ENCODE results near the gene ARV1. TPM values are rescaled to one million over a fixed set of nuclear protein-coding genes. Genes with fewer than 3 reads are reported as not detected.

ARV1 gene
- total RNA-seq, 1 donor from 2014 or later: 8.3 TPM

DNA sequence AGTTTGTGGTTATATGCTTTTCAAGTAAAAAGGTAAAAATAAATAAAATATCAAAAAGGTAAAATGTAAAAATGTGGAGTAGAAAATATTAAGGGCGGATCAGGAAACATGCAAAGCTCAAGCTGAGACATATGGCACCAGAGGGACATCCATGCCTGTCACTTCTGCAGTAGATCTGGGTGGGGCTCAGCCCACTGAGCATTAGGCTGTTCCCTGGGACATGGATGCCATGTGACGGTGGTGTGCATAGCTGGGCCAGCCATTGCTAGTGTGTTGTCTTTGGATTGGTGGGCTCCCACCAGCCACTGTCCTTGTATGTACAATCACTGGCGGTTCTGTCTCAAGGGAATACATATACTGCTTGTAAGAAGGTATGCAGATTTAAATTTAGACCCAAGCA, 3.3 kb upstream of the ARV1 start:
- Mint-ChIP-seq H3K27me3 (ENCODE audit: unreplicated experiment) (peaks cover 6% of the 10 kb centered on the region), H3K4me1 (ENCODE audit: unreplicated experiment) (peaks cover 60% of the 10 kb centered on the region), H3K4me3 (ENCODE audit: unreplicated experiment) (no peak overlapping the region), H3K27ac (ENCODE audit: unreplicated experiment) (no peak overlapping the region), H3K9me3 (ENCODE audit: unreplicated experiment) (no peaks in the 10 kb centered on the region), H3K36me3 (ENCODE audit: low read depth, unreplicated experiment) (peaks cover 8% of the 10 kb centered on the region)
- no peak for DNase-seq (ENCODE audit: low spot score)
- TF ChIP-seq, protein P1, sequence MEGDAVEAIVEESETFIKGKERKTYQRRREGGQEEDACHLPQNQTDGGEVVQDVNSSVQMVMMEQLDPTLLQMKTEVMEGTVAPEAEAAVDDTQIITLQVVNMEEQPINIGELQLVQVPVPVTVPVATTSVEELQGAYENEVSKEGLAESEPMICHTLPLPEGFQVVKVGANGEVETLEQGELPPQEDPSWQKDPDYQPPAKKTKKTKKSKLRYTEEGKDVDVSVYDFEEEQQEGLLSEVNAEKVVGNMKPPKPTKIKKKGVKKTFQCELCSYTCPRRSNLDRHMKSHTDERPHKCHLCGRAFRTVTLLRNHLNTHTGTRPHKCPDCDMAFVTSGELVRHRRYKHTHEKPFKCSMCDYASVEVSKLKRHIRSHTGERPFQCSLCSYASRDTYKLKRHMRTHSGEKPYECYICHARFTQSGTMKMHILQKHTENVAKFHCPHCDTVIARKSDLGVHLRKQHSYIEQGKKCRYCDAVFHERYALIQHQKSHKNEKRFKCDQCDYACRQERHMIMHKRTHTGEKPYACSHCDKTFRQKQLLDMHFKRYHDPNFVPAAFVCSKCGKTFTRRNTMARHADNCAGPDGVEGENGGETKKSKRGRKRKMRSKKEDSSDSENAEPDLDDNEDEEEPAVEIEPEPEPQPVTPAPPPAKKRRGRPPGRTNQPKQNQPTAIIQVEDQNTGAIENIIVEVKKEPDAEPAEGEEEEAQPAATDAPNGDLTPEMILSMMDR (IDR thresholded peaks at IDR 0.05; ENCODE audit: unreplicated experiment): no peak

DNA sequence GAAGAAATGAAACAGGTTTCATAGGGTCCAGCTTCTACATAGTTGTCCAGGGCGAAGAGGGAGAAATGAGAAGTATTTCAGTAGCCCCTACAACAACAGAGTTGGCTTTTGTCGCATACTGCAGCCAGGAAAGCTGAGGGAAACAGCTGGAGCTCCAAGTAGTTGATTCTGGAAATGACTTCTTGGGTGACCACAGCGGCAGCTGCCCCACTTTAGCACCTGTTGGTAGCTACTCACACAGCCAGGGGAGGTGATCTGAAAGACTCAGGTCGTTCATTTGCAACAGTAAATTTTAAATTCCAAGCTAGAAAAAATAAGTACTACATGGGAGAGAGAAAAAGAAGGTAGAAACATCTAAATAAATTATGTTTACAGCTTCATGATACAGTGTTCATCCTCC, 2.5 kb upstream of the ARV1 start:
- Mint-ChIP-seq H3K4me3 (ENCODE audit: unreplicated experiment) (no peak overlapping the region), H3K9me3 (ENCODE audit: unreplicated experiment) (no peaks in the 10 kb centered on the region), H3K27me3 (ENCODE audit: unreplicated experiment) (peaks cover 6% of the 10 kb centered on the region), H3K4me1 (ENCODE audit: unreplicated experiment) (peaks cover 59% of the 10 kb centered on the region), H3K36me3 (ENCODE audit: low read depth, unreplicated experiment) (peaks cover 8% of the 10 kb centered on the region), H3K27ac (ENCODE audit: unreplicated experiment) (peak overlapping the region; percentile 81)
- TF ChIP-seq, protein P1 (IDR thresholded peaks at IDR 0.05; ENCODE audit: unreplicated experiment): no peak
- no peak for DNase-seq (ENCODE audit: low spot score)

DNA sequence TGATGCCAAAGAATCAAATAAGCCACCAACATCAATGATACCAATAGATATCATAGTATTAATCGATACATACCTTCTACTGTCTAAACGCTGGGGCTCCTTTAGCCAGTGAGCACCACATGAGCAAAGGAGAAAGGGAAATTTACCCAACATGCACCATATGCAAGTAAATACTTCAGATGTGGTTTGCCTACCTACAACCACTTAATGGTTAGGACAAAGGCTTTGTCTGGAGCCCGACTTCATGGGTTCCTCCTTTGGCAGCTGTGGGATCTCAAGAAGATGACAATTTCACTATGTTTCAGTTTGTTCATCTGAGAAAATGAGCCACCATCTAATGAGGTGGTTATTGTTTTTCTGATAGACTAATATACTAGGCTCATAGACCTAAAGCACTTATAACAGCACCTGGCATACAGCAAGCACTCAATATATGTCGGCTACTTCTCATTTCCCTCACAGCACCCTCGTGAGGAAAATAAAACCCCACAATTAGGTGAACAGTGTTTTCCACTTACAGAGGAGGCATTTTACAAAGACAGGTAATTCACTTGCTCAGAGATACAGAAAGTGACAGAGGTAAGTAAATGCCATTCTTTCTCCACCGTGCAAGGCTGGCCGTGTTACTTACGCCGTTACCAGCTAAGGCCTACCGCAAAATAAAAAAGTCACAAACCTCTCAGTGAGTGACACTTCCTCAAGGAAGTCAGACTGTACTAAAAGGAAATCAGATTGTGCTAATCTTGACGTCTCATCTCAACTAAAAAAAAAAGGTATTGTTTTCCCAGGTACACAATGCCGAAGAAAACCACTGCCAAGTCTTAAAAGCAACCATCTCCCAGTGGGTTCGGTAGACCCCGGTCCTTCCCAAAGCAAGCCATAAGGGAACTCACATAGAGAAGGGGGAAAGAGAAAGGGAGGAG, 1.8 kb upstream of the ARV1 start:
- TF ChIP-seq, protein P1 (IDR thresholded peaks at IDR 0.05; ENCODE audit: unreplicated experiment): no peak
- peaks cover 8% of the 10 kb centered on the region for H3K36me3 Mint-ChIP-seq (ENCODE audit: low read depth, unreplicated experiment)
- peak overlapping the region; percentile 98 for H3K4me3 Mint-ChIP-seq (ENCODE audit: unreplicated experiment)
- H3K4me1 Mint-ChIP-seq (ENCODE audit: unreplicated experiment): peaks cover 52% of the 10 kb centered on the region
- no peaks in the 10 kb centered on the region for H3K9me3 Mint-ChIP-seq (ENCODE audit: unreplicated experiment)
- peaks cover 6% of the 10 kb centered on the region for H3K27me3 Mint-ChIP-seq (ENCODE audit: unreplicated experiment)
- peak overlapping the region; percentile 97 for H3K27ac Mint-ChIP-seq (ENCODE audit: unreplicated experiment)
- no peak for DNase-seq (ENCODE audit: low spot score)

DNA sequence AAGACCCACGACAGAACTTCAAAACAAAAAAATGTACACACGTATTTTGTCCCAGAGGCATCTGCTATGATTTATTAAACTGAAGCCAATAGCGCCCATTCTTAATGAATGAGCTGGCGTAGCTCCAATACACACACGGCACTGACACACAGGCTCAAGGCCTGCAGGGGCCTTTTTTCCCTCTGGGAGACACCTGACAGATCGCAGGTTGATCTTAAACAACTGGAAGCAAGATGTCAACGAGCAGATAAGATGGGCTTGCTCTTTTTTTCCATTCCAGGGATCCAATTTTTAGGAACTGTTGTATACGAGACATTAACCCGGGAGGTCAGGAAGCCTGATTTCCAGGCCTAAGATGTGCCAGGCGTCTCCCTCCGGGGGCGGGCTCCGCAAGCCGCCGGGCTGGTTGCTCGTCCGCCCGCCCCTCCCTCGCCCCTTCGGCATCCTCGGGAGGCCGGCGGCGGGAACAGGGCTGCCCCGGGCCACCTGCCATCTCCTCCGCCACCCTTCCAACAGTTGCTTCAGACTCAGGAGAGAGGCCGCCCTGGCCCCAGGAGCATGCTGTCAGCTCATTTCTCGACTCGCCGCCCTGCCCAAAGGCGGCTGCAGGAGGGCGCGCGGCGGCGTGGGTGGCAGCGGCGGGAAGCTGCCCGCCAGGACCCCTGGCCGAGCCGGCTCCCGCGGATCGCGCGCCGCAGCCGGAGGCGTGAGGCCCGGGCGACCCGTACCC, 968 bp upstream of the ARV1 start:
- H3K27ac Mint-ChIP-seq (ENCODE audit: unreplicated experiment): peak overlapping the region; percentile 97

More for the DNA sequence above, 968 bp upstream of the ARV1 start:
- TF ChIP-seq, protein P1 (IDR thresholded peaks at IDR 0.05; ENCODE audit: unreplicated experiment): no peak
- Mint-ChIP-seq H3K36me3 (ENCODE audit: low read depth, unreplicated experiment) (peaks cover 8% of the 10 kb centered on the region), H3K4me1 (ENCODE audit: unreplicated experiment) (peaks cover 44% of the 10 kb centered on the region), H3K27me3 (ENCODE audit: unreplicated experiment) (peaks cover 6% of the 10 kb centered on the region), H3K9me3 (ENCODE audit: unreplicated experiment) (no peaks in the 10 kb centered on the region), H3K4me3 (ENCODE audit: unreplicated experiment) (peak overlapping the region; percentile 98)
- DNase-seq (ENCODE audit: low spot score): peak; percentile 30
